Left colon (tissue), 2 donors: ENCODE measurements around the gene NKX1-2. TPM values are rescaled to one million over a fixed set of nuclear protein-coding genes. Genes with fewer than 3 reads are reported as not detected.
"Not testable (repeated sequence)": the region's sequence is repeated elsewhere in the genome, so short reads cannot be mapped to it uniquely, and the experiment has no call there.

Source experiments
- ATAC-seq: fragments of 200-7000 bp; cut with Tn5 transposase; one replicate; pipeline ENCODE4 v1.9.1; 2020; ENCODE audit warnings: mild to moderate bottlenecking, moderate library complexity
- DNase-seq, 2 donors: peaks; one replicate each; pipeline ENCODE4 v3.0.0-alpha.2; 2020
- intact Hi-C, 2 donors: fragments of 100-400 bp; cut with DNase I in 1 of 2; cut with micrococcal nuclease in 1 of 2; formaldehyde crosslinking; loops; one replicate each; pipeline versions ENCODE4 v1.11.2 to v1.14.0; 2022; cut with DNase I, micrococcal nuclease
- total RNA-seq, 2 donors: library from RNA; stranded (reverse); fragmentation: NEBNext Ultra II Directional; extraction: Animal tissue kit (Norgen Biotek cat#: 25700); gene quantifications; one replicate each; pipeline ENCODE4 v1.2.1, GENCODE V29; 2021
- donor health status: DM: no; HTN: no; CAD: no.
- donor health status: DM: yes; HTN: yes; CAD: no.

NKX1-2 gene
- total RNA-seq, 2 donors from 2014 or later: not detected

DNA sequence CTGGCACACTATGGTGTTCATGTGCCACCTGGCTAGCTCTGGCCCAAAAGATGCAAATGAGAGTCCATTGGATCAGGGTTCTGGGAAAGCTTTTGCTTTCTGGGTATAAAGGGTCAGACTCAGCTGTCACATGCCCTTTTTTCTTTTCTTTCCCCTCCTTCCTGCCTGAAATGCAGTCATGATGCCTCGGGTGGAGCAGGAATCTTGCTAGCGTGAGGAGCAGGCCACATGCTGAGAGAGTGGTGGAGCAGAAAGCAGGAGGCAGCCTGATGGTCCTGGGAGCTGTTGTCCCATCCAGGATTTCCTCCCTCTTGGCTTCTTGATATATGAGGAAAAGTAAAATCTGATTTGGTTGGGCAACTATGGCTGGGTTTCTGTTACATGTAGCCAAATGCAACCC lies 9.1 kb upstream of the NKX1-2 start:
- intact Hi-C loops: no loop called here
- DNase-seq: no peak
- no peak for ATAC-seq

DNA sequence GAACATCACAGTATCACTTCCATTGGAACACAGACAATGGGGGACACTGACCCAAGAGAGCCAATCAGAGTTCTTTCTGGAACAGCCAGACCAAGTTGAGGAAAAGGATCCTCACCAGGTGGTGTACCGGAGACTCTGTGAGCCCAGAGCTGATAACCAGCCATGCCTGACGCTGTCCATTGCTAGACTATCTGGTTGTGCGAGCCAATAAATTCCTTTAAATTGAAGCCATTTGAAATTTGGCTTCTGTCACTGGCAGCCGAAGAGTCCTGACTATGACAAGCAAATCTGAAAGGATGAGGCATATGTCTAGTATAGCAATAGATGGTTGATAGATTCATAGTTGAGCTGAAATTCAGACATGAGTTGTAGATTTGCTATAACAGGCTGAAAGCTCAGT lies 8.6 kb upstream of the NKX1-2 start:
- ATAC-seq (no peak), DNase-seq (no peak)
- intact Hi-C loops: no loop called here

DNA sequence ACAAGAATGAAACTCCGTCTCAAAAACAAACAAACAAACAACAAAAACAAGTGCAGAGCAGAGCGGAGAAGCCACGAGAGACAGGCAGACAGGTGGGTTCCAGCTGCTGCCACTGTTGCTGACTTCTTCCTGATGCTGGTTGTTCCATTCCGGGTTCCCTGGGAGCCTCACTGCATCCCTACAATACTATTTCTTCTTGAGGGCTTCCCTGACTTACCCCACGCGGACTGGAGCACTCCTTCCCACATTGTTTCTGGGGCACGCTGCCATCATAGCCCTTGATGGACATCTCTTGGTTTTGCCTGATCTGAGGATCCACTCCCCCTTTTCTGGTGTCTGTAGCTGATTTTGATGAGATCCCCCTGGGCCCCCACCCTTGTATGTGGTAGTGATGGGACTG lies 5.6 kb upstream of the NKX1-2 start:
- DNase-seq: no peak
- intact Hi-C loops: no loop called here
- no peak for ATAC-seq

DNA sequence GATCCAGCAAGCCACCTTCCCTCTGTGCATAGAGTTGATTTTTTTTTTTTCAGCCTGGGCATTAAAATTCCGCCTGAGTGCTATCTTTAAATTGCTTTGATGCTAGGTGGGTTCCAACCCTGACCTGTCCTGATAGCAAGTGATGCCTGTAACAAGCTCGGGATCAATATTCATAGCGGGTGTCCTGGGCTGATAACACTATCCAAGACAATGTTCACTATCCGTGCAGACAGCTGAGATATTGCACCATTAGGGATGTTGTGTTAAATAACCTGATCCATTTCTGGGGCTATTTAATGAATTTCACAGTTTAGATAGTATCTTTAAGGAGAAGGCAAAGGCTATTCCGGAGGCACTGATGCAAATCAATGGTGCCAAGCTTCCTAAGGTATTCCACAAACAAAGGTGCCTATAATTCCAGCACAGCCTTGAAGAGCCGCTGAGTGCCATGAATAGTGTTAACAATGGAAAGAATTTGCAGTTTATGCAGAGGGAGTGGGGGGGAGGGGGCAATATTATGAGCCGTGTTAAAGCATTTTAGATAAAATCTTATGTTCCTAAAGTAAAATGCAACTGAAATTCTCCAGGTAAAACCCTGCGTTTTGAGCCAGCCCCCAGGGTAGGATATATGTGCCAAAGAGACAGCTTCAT lies 4.2 kb upstream of the NKX1-2 start:
- ATAC-seq: no peak
- DNase-seq: no peak
- intact Hi-C loops: no loop called here

DNA sequence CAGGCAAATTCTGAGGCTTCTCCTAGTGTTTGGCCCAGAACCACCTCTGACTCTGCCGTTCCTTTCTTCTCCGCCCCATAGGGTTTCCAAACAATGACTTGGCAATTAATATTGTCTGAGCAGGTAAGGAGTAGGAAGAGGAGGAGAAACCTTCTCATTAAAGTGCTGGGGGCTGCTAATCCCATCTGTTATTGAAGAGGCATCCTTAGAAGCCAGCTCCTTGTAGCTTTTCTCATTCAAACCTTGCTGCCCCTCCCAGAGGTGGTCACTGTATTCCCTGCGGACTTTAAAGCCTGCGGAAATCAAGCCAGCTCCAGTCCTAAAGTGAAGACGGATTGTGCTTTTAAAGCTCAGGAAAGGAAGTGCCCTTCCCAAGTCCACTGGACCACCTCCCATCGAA lies 1.4 kb upstream of the NKX1-2 start:
- no peak for ATAC-seq
- intact Hi-C loops: no loop called here
- no peak for DNase-seq

DNA sequence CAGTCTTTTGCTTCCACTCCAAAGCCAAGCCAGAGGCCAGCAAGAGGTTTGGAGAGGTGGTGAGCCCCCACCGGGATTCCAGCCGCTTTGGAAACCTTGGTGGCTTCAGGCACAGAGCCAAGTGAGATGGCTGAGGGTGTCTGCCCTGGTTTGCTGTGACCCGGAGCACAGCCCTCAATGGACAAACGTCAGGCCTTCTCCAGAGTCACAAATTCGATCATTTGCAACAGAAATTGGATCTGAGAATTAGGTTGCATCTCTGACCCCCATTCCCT lies 885 bp upstream of the NKX1-2 start:
- ATAC-seq: no peak
- intact Hi-C loops: no loop called here
- no peak for DNase-seq

DNA sequence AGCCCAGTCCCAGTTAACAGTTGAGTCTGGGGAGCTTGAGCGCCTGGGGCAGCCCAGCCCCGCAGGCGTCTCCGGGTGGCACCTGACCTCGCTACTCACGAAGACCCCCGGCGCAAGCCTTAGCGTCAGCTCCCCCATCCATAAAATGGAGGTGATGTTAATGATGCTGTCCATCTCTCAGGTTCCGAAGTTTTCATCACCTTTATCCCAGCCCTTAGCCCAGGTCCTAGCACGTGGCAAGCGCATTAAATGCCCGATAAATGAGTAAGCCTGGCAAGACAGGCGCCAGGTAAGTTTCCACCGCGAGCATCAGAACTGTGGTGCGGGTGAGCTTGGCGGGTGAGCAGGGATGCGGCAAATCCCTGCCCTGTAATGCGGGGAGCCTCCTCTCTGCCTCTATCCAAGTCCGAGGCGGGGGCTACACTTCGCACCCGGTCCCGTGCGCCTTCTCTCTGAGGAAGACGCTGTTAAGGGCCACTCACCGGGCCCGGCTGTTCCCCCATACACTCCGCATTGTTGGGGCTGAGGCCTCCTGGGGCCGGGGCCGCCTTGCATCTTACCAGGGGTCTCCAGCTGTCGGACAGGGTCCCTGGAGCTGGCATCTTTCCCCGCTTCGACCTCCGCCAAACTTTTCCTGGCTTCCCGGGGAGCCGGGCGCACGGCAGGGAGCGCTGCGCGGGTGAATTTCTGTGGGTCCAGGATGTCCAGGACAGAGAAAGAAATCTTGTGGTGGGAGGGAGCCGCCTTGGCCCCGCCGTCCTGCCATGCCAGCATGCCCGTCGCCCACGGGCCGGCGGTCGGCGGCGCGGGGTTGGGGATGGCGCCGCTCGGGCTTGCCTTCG lies 444 bp downstream of the NKX1-2 start:
- intact Hi-C loops: no loop called here
- no peak for ATAC-seq
- no peak for DNase-seq

DNA sequence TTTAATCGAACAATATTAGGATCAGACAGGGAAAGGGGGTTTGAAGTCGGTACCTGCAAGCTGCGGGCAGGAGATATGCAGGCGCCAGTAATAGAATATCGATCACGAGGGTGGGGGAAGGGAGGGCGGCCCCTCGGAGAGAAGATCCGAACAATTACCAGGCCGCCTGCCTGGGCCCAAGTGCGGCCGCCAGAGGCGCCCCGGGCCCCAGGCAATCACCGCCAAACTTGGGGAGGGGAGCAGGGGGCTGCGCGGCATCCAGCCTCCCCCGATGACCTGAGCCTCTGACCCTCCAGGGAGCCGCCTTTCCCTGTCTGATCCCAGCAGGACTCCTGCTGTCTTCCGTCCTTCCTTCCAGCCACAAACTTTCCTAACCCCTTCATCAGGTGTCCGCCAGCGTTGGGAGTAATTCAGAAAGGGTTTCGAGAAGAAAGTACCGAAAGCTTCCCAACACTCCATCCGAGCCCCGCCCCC lies 1.1 kb downstream of the NKX1-2 start:
- intact Hi-C loops: no loop called here
- ATAC-seq: no peak
- no peak for DNase-seq

DNA sequence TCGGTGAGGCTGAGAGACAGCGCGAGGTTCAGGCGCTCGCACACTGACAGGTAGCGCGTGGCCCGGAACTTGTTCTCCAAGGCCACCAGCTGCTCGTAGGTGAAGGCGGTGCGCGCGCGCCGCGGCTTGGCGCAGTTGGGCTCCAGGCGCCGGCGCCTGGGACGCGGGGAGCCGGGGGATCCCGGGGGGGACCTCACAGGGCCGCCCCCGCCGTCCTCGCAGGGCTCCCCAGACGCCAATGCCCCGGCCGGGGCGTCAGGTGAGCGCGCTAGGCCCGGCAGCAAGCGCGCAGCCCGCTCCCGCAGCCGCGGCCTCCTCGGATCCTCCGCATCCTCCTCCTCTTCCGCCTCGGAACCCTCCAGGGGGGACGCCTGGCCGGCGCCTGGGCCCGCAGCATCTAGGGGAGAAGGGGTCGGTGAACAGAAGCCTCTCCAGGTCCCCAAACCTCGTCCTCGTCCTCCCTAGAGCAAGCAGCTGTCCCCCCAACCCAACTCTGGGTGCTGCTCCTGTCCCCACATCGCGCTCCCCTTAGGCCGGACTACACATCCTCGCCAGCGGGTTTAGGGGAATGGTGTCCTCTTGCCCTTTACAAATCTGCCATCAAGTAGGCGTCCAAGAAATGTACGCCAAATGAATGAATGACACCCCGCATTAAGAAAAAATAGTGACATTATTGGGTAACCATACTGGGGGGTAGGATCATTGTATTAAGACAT lies 1.9 kb downstream of the NKX1-2 start:
- intact Hi-C loops: no loop called here
- ATAC-seq: peak; percentile 42
- no peak for DNase-seq

DNA sequence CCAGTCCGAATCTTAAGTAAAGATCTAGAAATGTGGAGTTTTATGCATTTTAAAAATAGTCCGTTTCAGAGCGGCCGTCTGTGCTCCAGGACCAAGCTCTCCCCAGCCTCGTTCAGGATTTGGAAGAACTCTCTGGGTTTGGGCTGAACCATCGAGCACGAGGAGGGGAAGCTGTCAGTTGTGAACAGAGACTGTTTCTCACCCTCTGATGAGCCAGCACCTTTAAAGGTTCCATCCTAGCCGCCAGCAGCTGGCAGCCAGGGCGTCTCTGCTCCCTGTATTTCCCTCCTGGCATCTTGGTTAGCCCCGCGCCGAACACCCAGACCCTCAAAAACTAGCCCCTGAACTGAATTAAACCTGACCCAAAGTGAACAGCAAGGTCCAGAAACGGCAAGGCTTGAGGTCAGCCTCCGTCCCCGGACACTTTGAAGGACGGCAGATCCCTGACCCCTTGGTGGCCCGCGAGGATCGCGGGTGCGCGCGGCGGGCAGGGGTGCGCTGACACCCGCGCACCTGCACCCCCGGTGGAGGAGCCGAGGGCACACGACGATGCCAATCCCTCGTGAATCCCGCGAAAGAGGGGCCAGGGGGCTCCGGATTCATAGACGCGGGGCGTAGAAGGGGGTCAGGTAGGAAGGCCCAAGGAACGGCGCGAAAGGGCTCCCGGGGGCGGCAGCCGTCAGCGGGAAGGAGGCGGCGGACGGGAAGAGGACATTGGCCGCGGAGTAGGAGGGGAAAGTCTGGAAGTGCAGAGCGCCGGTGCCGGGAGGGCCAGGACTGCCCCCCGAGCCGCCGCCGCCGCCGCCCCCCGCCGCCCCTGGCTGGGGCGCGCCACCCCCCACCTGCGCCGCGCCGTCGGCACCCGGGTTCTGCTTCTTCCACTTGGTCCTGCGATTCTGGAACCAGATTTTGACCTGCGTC lies 2.7 kb downstream of the NKX1-2 start:
- DNase-seq (no peak), ATAC-seq (no peak)
- intact Hi-C loops: no loop called here

DNA sequence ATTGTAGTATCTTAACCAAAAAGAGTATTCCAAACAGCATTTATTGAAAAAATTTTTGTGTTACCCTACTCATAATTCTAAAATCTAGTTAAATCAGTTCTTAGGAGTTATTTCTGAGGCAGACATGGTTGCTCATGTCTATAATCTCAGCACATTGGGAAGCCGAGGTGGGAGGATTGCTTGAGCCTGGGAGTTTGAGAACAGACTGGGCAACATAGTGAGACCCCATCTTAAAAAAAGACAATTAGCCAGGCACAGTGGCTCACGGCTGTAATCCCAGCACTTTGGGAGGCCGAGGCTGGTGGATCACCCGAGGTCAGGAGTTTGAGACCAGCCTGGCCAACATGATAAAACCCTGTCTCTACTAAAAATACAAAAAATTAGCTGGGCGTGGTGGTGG lies 8.1 kb downstream of the NKX1-2 start:
- ATAC-seq, DNase-seq, intact Hi-C loops: not testable (repeated sequence)

DNA sequence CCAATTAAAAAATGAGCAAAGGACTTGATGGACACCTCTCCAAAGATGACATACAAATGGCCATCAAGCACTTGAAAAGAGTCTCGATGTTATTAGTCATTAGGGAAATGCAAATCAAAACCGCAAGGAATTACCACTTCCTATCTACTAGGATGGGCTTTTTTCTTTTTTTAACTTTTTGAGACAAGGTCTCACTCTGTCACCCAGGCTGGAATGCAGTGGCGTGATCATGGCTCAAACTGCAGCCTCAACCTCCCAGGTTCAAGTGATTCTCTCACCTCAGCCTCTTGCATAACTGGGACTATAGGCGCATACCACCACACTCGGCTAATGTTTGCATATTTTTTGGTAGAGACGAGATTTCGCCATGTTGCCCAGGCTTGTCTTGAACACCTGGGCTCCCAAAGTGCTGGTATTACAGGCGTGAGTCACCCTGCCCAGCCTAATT lies 13.6 kb downstream of the NKX1-2 start:
- intact Hi-C loops: no loop called here
- ATAC-seq (no peak), DNase-seq (no peak)

DNA sequence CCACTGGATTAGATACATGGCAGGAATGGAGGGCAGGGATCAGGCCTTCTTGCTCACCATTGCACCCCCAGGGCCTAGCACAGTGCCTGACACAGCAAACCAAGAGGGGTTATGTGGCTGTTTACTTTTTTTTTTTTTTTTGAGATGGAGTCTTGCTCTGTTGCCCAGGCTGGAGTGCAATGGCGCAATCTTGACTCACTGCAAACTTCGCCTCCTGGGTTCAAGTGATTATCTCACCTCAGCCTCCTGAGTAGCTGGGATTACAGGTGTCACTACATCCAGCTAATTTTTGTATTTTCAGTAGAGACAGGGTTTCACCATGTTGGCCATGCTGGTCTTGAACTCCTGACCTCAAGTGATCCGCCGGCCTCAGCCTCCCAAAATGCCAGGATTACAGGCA lies 14.2 kb downstream of the NKX1-2 start:
- intact Hi-C loops, DNase-seq, ATAC-seq: not testable (repeated sequence)

DNA sequence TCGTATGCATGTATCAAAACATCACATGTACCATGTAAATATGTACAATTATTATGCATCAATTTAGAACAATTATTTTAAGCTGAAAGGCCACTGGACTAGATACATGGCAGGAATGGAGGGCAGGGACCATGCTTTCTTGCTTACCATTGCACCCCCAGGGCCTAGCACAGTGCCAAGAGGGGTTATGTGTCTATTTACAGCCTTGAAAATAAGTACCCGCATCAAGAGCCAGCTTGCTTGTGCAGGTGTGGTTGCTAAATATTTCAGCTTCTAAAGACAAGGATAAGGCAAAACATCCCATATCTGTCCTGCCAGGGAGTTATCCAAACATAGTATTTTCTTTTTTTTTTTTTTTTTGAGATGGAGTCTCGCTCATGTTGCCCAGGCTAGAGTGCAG lies 16.4 kb downstream of the NKX1-2 start:
- ATAC-seq (no peak), DNase-seq (no peak)
- intact Hi-C loops: no loop called here

DNA sequence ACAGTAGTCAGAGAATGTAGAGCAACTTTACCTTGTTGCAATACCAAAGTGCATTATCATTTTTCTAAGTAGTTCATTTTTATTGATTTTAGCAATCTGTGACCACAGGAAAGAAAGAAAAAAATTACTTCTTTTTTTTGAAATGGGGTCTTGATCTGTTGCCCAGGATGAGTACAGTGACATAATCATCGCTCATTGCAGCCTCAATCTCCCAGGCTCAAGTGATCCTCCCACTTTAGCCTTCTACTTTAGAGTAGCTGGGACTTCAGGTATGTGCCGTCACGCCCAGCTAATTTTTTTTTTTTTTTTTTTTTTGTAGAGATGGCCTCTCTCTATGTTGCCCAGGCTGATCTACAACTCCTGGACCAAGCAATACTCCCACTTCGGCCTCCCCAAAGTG lies 19.8 kb downstream of the NKX1-2 start:
- DNase-seq: no peak
- ATAC-seq: no peak
- intact Hi-C loops: no loop called here

DNA sequence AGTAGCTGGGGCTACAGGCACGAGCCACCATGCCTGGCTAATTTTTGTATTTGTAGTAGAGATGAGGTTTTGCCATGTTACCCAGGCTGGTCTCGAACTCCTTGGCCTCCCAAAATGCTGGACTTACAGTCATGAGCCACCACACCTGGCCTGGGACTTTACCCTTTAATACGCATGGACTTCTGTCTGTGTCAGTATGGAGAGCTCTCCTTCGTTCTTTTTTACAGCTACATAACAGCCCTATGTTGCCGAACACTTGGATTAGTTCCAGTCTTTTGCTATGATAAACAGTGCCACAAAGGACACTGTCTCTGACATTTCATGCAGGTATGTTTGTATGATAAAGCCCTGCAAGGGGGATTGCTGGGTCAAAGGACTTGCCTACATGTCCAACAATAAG lies 20.3 kb downstream of the NKX1-2 start:
- intact Hi-C loops: no loop called here
- ATAC-seq (peak; percentile 93), DNase-seq (no peak)

DNA sequence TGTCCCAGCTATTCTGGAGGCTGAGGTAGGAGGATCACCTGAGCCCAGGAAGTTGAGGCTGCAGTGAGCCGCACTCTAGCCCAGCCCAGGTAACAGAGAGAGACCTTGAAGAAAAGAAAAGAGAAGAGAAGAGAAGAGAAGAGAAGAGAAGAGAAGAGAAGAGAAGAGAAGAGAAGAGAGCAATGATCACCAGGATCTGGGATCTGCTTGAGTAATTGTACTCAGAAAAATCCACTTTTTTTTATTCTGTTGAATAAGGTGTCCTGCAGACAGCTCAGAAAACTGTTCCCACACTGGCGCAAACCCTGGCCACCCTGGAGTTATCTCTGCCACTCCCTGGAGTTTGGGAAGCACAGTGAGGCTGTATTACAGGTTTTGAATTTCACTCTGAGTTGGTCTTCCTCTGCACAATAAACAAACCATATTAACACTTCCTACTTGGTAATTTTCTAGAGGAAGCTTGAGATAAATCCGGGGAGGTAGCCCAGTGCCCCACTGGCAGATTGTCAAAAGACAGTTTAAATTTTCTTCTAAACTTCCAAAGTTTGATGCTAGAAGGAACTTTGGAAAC lies 21.5 kb downstream of the NKX1-2 start:
- DNase-seq (no peak), ATAC-seq (peak; percentile 54)
- intact Hi-C loops: no loop called here

DNA sequence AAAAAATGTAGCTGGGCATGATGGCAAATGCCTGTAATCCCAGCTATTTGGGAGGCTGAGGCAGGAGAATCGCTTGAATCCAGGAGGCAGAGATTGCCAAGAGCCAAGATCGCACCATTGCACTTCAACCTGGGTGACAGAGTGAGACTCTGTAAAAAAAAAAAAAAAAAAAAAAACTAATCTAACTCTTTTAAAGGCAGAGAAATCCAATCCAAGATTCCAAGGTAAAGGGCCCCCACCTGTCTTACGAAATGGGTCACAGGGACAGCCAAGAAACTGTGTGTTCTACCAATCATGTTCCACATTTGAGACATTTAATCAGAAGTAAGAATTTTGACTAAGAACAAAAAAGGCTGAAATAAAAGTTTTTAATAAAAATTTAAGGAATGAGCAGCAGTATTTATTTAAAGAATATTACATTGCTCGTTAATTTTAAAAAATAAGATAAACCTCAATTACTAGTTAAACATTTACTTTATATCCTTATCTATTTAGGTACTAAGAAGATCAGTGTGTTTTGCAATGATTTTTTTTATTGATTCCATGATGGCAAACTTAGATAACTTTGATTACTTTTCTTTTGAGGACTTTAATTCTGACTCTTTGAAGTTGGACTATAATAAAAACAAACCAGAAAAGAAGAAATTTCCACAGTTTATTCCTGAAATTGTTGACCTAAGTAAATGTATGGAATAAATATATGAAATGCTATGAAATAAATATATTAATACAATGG lies 24.4 kb downstream of the NKX1-2 start:
- intact Hi-C loops: no loop called here
- no peak for DNase-seq
- no peak for ATAC-seq
